HCT116 (cell line): ENCODE measurements around the gene PFKM. TPM values are rescaled to one million over a fixed set of nuclear protein-coding genes. Genes with fewer than 3 reads are reported as not detected.

Experiments
- ATAC-seq: fragments of 200-7000 bp; cut with Tn5 transposase; 2 replicates; pipeline ENCODE4 v1.9.1; 2020; ENCODE audit warnings: mild to moderate bottlenecking, moderate library complexity
- BruUV-seq: library from RNA; stranded (reverse); fragments of 400-500 nt; replicated peaks from 2 replicates; lab custom pipeline; 2021; lab: Mats Ljungman, UMichigan
- CTCF ChIA-PET: fragments of 300-600 bp; sonication (Branson Sonifier 250); formaldehyde crosslinking; loops from one replicate; lab custom pipeline; 2021; ENCODE audit warnings: antibody characterized with exemption; lab: Charles Lee
- POLR2A ChIA-PET: fragments of 300-600, 350-600 bp; sonication (Branson Sonifier 250); formaldehyde crosslinking; loops from one replicate; lab custom pipeline; 2021; ENCODE audit warnings: antibody characterized with exemption; lab: Charles Lee
- RAD21 ChIA-PET, 2 experiments: fragments of 300-600 bp; sonication (Branson Sonifier 250); formaldehyde crosslinking; loops; one replicate each; lab custom pipeline; 2023; ENCODE audit warnings: low total read pairs in 2 of 2; ENCODE audit not compliant: uncharacterized antibody in 2 of 2, unreplicated experiment in 2 of 2, low non-redundant PET in 1 of 2; lab: Charles Lee
- DNase-seq: peaks from one replicate; pipeline ENCODE4 v3.0.0-alpha.2; 2010; ENCODE audit warnings: low read depth, low spot score
- H2AFZ ChIP-seq: fragments of 200-600 bp; shearing (Covaris generic), sonication (generic); 2 replicates; pipeline ENCODE4 v1.6.1; 2017; ENCODE audit warnings: low read depth, mixed run types, mixed read lengths, antibody characterized with exemption, low read length; ENCODE audit not compliant: poor library complexity, severe bottlenecking
- H3K27ac ChIP-seq: 2 replicates; pipeline ENCODE4 v1.5.1; 2012; ENCODE audit warnings: low read depth, low read length
- H3K27me3 ChIP-seq: fragments of 200-600 bp; sonication (generic); 2 replicates; pipeline ENCODE4 v1.6.1; 2016; ENCODE audit warnings: mixed run types, low read length, mixed read lengths; ENCODE audit not compliant: insufficient read depth
- H3K36me3 ChIP-seq, 2 experiments: fragments of 200-500 bp in 1 of 2; fragments of 200-600 bp in 1 of 2; sonication (Bioruptor generic) in 1 of 2; sonication (generic) in 1 of 2; 2 replicates each; pipeline versions ENCODE4 v1.5.1 to v1.6.1; 2014 to 2016; ENCODE audit warnings: low read length in 2 of 2, inconsistent platforms in 1 of 2, mixed read lengths in 1 of 2, mixed run types in 1 of 2; ENCODE audit not compliant: insufficient read depth in 2 of 2, control insufficient read depth in 1 of 2
- H3K4me1 ChIP-seq, 2 experiments: fragments of 200-600 bp in 1 of 2; sonication (generic) in 1 of 2; 2 replicates each; pipeline versions ENCODE4 v1.5.1 to v1.6.1; 2012 to 2017; ENCODE audit warnings: low read length in 2 of 2, inconsistent platforms in 1 of 2, mild to moderate bottlenecking in 1 of 2, mixed read lengths in 1 of 2, mixed run types in 1 of 2, moderate library complexity in 1 of 2; ENCODE audit not compliant: insufficient read depth in 2 of 2, control insufficient read depth in 1 of 2
- H3K4me2 ChIP-seq: fragments of 200-600 bp; sonication (generic); 2 replicates; pipeline ENCODE4 v1.6.1; 2017; ENCODE audit warnings: mixed run types, low read length, mixed read lengths
- H3K4me3 ChIP-seq, 2 experiments: fragments of 200-600 bp in 1 of 2; sonication (generic) in 1 of 2; replicated peaks in 1 of 2; 2 replicates each; pipeline ENCODE4 v1.5.1; 2011 to 2016; ENCODE audit warnings: low read length in 2 of 2, control low read depth in 1 of 2, low read depth in 1 of 2, mild to moderate bottlenecking in 1 of 2, mixed read lengths in 1 of 2, mixed run types in 1 of 2
- H3K79me2 ChIP-seq: fragments of 200-600 bp; sonication (generic); 2 replicates; pipeline ENCODE4 v1.6.1; 2017; ENCODE audit warnings: mild to moderate bottlenecking, mixed run types, low read length, moderate library complexity, mixed read lengths; ENCODE audit not compliant: insufficient read depth
- H3K9ac ChIP-seq: fragments of 200-600 bp; sonication (generic); 2 replicates; pipeline ENCODE4 v1.6.1; 2016; ENCODE audit warnings: low read length, mixed read lengths
- H3K9me2 ChIP-seq: fragments of 200-600 bp; sonication (generic), shearing (Covaris generic); 2 replicates; pipeline ENCODE4 v1.6.1; 2017; ENCODE audit warnings: mixed run types, mild to moderate bottlenecking, moderate library complexity; ENCODE audit not compliant: insufficient read depth
- H3K9me3 ChIP-seq, 2 experiments: fragments of 200-500 bp in 1 of 2; fragments of 200-600 bp in 1 of 2; sonication (Bioruptor generic) in 1 of 2; sonication (generic) in 1 of 2; 2 replicates each; pipeline ENCODE4 v1.6.1; 2014 to 2017; ENCODE audit warnings: low read length in 2 of 2, mixed read lengths in 2 of 2, inconsistent platforms in 1 of 2, low read depth in 1 of 2, mild to moderate bottlenecking in 1 of 2, mixed run types in 1 of 2, moderate library complexity in 1 of 2; ENCODE audit not compliant: control insufficient read depth in 1 of 2, insufficient read depth in 1 of 2
- H4K20me1 ChIP-seq: fragments of 200-600 bp; sonication (generic), shearing (Covaris generic); 2 replicates; pipeline ENCODE4 v1.6.1; 2017; ENCODE audit warnings: mixed run types, mild to moderate bottlenecking, moderate library complexity; ENCODE audit not compliant: insufficient read depth
- CEBPB ChIP-seq: IDR thresholded peaks from 2 replicates; pipeline ENCODE4 v1.6.1; 2012; ENCODE audit warnings: low read depth
- EGR1 ChIP-seq: IDR thresholded peaks from 2 replicates; pipeline ENCODE4 v1.6.1; 2012; ENCODE audit warnings: low read depth
- ELF1 ChIP-seq: IDR thresholded peaks from 2 replicates; pipeline ENCODE4 v1.6.1; 2012; ENCODE audit warnings: low read depth, borderline replicate concordance
- EZH2 ChIP-seq: fragments of 200-600 bp; sonication (generic); IDR thresholded peaks from 2 replicates; pipeline ENCODE4 v1.6.1; 2017; ENCODE audit warnings: antibody characterized with exemption, mixed run types
- EZH2phosphoT487 ChIP-seq: fragments of 200-600 bp; IDR thresholded peaks from 2 replicates; pipeline ENCODE4 v1.6.1; 2018; ENCODE audit warnings: antibody characterized with exemption, borderline replicate concordance
- JUND ChIP-seq: IDR thresholded peaks from 2 replicates; pipeline ENCODE4 v1.6.1; 2012
- POLR2A ChIP-seq: IDR thresholded peaks from 2 replicates; pipeline ENCODE4 v1.7.0; 2011; ENCODE audit warnings: borderline replicate concordance; ENCODE audit not compliant: insufficient read depth, insufficient read length; ENCODE audit errors: extremely low read depth
- POLR2AphosphoS5 ChIP-seq: IDR thresholded peaks from 2 replicates; pipeline ENCODE4 v1.6.1; 2011; ENCODE audit warnings: mild to moderate bottlenecking, low read depth, low read length, moderate library complexity
- RAD21 ChIP-seq: IDR thresholded peaks from 2 replicates; pipeline ENCODE4 v1.6.1; 2012; ENCODE audit warnings: low read depth, mild to moderate bottlenecking
- SP1 ChIP-seq: IDR thresholded peaks from 2 replicates; pipeline ENCODE4 v1.6.1; 2012; ENCODE audit warnings: low read depth
- SRF ChIP-seq: IDR thresholded peaks from 2 replicates; pipeline ENCODE4 v1.6.1; 2012; ENCODE audit warnings: low read depth
- TCF7L2 ChIP-seq: IDR thresholded peaks from 2 replicates; pipeline ENCODE4 v1.7.0; 2011; ENCODE audit warnings: borderline replicate concordance, inconsistent platforms; ENCODE audit not compliant: insufficient read depth, insufficient read length; ENCODE audit errors: extremely low read depth
- ZFX ChIP-seq: fragments of 450-650 bp; IDR thresholded peaks from 2 replicates; pipeline ENCODE4 v1.6.1; 2017
- ZNF274 ChIP-seq: fragments of 200-500 bp; sonication (Bioruptor generic); IDR thresholded peaks from 2 replicates; pipeline ENCODE4 v1.6.1; 2014; ENCODE audit warnings: mild to moderate bottlenecking, low read depth, low read length, inconsistent platforms
- intact Hi-C: fragments of 100-400 bp; cut with micrococcal nuclease; formaldehyde crosslinking; loops from 2 replicates; pipeline ENCODE4 v1.10.0; 2022
- total RNA-seq: library from RNA; stranded (reverse); gene quantifications from one replicate; pipeline ENCODE4 v1.2.1, GENCODE V29; 2021; ENCODE audit not compliant: unreplicated experiment
- TF ChIP-seq, protein P1 (sequence below): IDR thresholded peaks from 2 replicates; pipeline ENCODE4 v1.6.1; 2012
- TF ChIP-seq, protein P2 (sequence below): IDR thresholded peaks from 2 replicates; pipeline ENCODE4 v1.6.1; 2011; ENCODE audit warnings: mild to moderate bottlenecking, low read length, moderate library complexity; ENCODE audit not compliant: insufficient replicate concordance; ENCODE audit errors: extremely low read depth
- TF ChIP-seq, protein P3 (sequence below): IDR thresholded peaks from 2 replicates; pipeline ENCODE4 v1.6.1; 2012

Gene PFKM
- total RNA-seq, 1 experiment from 2014 or later: 144 TPM

DNA sequence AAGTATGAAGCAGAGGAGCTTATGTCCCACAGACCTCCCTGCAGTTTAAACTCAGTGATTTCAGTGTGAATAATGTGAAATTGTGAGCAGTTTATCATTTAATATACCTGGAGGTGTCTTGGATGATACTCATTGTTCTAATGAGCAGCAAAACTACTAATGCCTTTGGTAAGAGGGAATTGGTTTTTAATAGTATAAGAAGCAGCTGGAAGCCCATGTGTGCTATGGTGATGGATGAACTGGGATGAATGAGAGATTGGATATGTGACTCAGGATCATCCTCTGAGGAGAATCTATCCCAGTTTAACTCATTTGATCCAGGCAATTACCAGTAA, 57.2 kb downstream of the PFKM start:
- H4K20me1 ChIP-seq: no peaks in the 10 kb centered on the region
- H3K79me2 ChIP-seq: no peaks in the 10 kb centered on the region
- no TSS peak for BruUV-seq
- ChIA-PET POLR2A (no interaction called here), RAD21 (no interaction called here)
- no peaks in the 10 kb centered on the region for H3K36me3 ChIP-seq
- H3K4me3 ChIP-seq: no peak overlapping the region
- no peak overlapping the region for H3K4me2 ChIP-seq
- H3K9me3 ChIP-seq: no peaks in the 10 kb centered on the region
- no peak overlapping the region for H3K27ac ChIP-seq
- H3K9me2 ChIP-seq: no peaks in the 10 kb centered on the region
- H3K27me3 ChIP-seq: peaks cover 22% of the 10 kb centered on the region; the same call in 1 of the 2 replicates
- TF ChIP-seq ZNF274: no peak
- TF ChIP-seq ZFX: no peak
- TF ChIP-seq POLR2AphosphoS5: no peak
- TF ChIP-seq TCF7L2: no peak
- TF ChIP-seq RAD21: no peak
- TF ChIP-seq, protein P1, sequence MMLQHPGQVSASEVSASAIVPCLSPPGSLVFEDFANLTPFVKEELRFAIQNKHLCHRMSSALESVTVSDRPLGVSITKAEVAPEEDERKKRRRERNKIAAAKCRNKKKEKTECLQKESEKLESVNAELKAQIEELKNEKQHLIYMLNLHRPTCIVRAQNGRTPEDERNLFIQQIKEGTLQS: no peak
- no peak for TF ChIP-seq EZH2
- TF ChIP-seq POLR2A: no peak
- TF ChIP-seq, protein P2, sequence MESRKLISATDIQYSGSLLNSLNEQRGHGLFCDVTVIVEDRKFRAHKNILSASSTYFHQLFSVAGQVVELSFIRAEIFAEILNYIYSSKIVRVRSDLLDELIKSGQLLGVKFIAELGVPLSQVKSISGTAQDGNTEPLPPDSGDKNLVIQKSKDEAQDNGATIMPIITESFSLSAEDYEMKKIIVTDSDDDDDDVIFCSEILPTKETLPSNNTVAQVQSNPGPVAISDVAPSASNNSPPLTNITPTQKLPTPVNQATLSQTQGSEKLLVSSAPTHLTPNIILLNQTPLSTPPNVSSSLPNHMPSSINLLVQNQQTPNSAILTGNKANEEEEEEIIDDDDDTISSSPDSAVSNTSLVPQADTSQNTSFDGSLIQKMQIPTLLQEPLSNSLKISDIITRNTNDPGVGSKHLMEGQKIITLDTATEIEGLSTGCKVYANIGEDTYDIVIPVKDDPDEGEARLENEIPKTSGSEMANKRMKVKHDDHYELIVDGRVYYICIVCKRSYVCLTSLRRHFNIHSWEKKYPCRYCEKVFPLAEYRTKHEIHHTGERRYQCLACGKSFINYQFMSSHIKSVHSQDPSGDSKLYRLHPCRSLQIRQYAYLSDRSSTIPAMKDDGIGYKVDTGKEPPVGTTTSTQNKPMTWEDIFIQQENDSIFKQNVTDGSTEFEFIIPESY: no peak
- no peak for TF ChIP-seq ELF1
- TF ChIP-seq EGR1: no peak
- no peak for TF ChIP-seq JUND
- no peak for TF ChIP-seq SRF
- no peak for TF ChIP-seq EZH2phosphoT487
- TF ChIP-seq SP1: no peak
- TF ChIP-seq, protein P3, sequence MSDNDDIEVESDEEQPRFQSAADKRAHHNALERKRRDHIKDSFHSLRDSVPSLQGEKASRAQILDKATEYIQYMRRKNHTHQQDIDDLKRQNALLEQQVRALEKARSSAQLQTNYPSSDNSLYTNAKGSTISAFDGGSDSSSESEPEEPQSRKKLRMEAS: no peak
- no peak for TF ChIP-seq CEBPB
- TF ChIP-seq, all 23 proteins: peak for 0
- CTCF ChIA-PET: interaction anchor here (1.1 to 1.6 kb wide), 3 partner anchors 12 to 21 kb away, joined by 3 to 4 read pairs (median 4); partner anchors contain the start of gene ASB8
- ATAC-seq (no peak), DNase-seq (no peak)
- intact Hi-C loops: no loop called here
- Histone ChIP-seq H3K9ac (no peak overlapping the region), H3K4me1 (peaks cover 7 to 8% of the 10 kb centered on the region in 2 experiments; a peak in 3 of 4 replicates), H2AFZ (no peak overlapping the region)
